Breast epithelium (tissue), 4 donors: ENCODE data around the gene NEGR1. TPM values are rescaled to one million over a fixed set of nuclear protein-coding genes. Genes with fewer than 3 reads are reported as not detected.

ENCODE experiments used
- DNase-seq, 2 donors: peaks; one replicate each; pipeline ENCODE4 v3.0.0-alpha.2; 2019; ENCODE audit warnings: low spot score in 2 of 2
- H3K27ac ChIP-seq, 2 donors: fragments of 200-600 bp; sonication (generic) in 1 of 2; one replicate each; pipeline ENCODE4 v1.5.1; 2016 to 2019; ENCODE audit warnings: mild to moderate bottlenecking in 1 of 2
- H3K27me3 ChIP-seq, 2 donors: fragments of 200-600 bp; sonication (generic) in 1 of 2; one replicate each; pipeline versions ENCODE4 v1.5.1 to v1.6.0; 2017 to 2019; ENCODE audit warnings: control low read depth in 1 of 2, mild to moderate bottlenecking in 1 of 2
- H3K36me3 ChIP-seq: fragments of 200-600 bp; one replicate; pipeline ENCODE4 v1.5.1; 2019
- H3K4me1 ChIP-seq, 2 donors: fragments of 200-600 bp; sonication (generic); one replicate each; pipeline ENCODE4 v1.5.1; 2016 to 2019; ENCODE audit warnings: control low read depth in 1 of 2
- H3K4me3 ChIP-seq, 3 donors: fragments of 200-600 bp; sonication (generic); 1 replicate in 2 of 3; 2 replicates in 1 of 3; pipeline ENCODE4 v1.5.1; 2016 to 2019; ENCODE audit warnings: mild to moderate bottlenecking in 3 of 3, moderate library complexity in 2 of 3
- H3K9me3 ChIP-seq, 2 donors: fragments of 200-600 bp; sonication (generic) in 1 of 2; one replicate each; pipeline ENCODE4 v1.5.1; 2016 to 2019; ENCODE audit warnings: control low read depth in 1 of 2
- CTCF ChIP-seq, 3 donors: fragments of 450-650 bp; IDR thresholded peaks; one replicate each; pipeline ENCODE4 v1.5.1; 2016 to 2017; ENCODE audit warnings: antibody characterized with exemption in 3 of 3, mild to moderate bottlenecking in 3 of 3, moderate library complexity in 3 of 3
- POLR2A ChIP-seq: fragments of 450-650 bp; IDR thresholded peaks from one replicate; pipeline ENCODE4 v1.6.1; 2016; ENCODE audit warnings: antibody characterized with exemption, mild to moderate bottlenecking, moderate library complexity
- POLR2AphosphoS5 ChIP-seq, 3 donors: sonication (generic); formaldehyde crosslinking; IDR thresholded peaks; one replicate each; pipeline ENCODE4 v1.6.1; 2017; ENCODE audit warnings: antibody characterized with exemption in 3 of 3
- intact Hi-C: fragments of 100-400 bp; cut with DNase I; formaldehyde crosslinking; loops from one replicate; pipeline ENCODE4 v1.15.1; 2023; ENCODE audit warnings: low total_unique reads
- total RNA-seq, 3 donors: library from RNA; depleted of rRNA; stranded (reverse); fragments of >200 nt; gene quantifications; one replicate each; pipeline ENCODE4 v1.1.0, GENCODE V29; 2016

Gene NEGR1
- total RNA-seq, 3 donors from 2014 or later, result 5.6 to 33.3 (median 7.9) TPM

- no peak overlapping the region for H3K4me3 ChIP-seq
- no peak for DNase-seq
- TF ChIP-seq CTCF (IDR thresholded peaks at IDR 0.05), result no peak
- no peak for TF ChIP-seq POLR2A
- TF ChIP-seq POLR2AphosphoS5 (IDR thresholded peaks at IDR 0.05), result no peak
- no peak overlapping the region for H3K27ac ChIP-seq
- no peaks in the 10 kb centered on the region for H3K36me3 ChIP-seq
- H3K9me3 ChIP-seq, result no peaks in the 10 kb centered on the region
- no peaks in the 10 kb centered on the region for H3K4me1 ChIP-seq
- intact Hi-C loops, result no loop called here
- H3K27me3 ChIP-seq, result no peaks in the 10 kb centered on the region
Measured at GRCh38 chr1:72177711-72178110, 104.6 kb downstream of the NEGR1 start.

- Histone ChIP-seq H3K4me1 (no peaks in the 10 kb centered on the region), H3K9me3 (no peaks in the 10 kb centered on the region), H3K36me3 (no peaks in the 10 kb centered on the region), H3K4me3 (no peak overlapping the region), H3K27me3 (no peaks in the 10 kb centered on the region), H3K27ac (no peak overlapping the region)
- no peak for DNase-seq
- intact Hi-C loops, result no loop called here
- TF ChIP-seq POLR2AphosphoS5 (IDR thresholded peaks at IDR 0.05) (no peak), CTCF (IDR thresholded peaks at IDR 0.05) (no peak), POLR2A (no peak)
Measured at GRCh38 chr1:72170246-72170645, 112.1 kb downstream of the NEGR1 start.

- no peak for TF ChIP-seq CTCF (IDR thresholded peaks at IDR 0.05)
- no peak for TF ChIP-seq POLR2AphosphoS5 (IDR thresholded peaks at IDR 0.05)
- no peak for TF ChIP-seq POLR2A
- Histone ChIP-seq H3K4me1 (no peaks in the 10 kb centered on the region), H3K27ac (no peak overlapping the region), H3K27me3 (no peaks in the 10 kb centered on the region), H3K36me3 (no peaks in the 10 kb centered on the region), H3K4me3 (no peak overlapping the region), H3K9me3 (no peaks in the 10 kb centered on the region)
- intact Hi-C loops, result no loop called here
- no peak for DNase-seq
Measured at GRCh38 chr1:72166426-72166825, 115.9 kb downstream of the NEGR1 start.

- intact Hi-C loops, result no loop called here
Measured at GRCh38 chr1:72150508-72150907, 131.8 kb downstream of the NEGR1 start.

GRCh38 chr1:72141875-72142274 is 140.5 kb downstream of the NEGR1 start:
- Histone ChIP-seq H3K27ac (no peak overlapping the region), H3K9me3 (peaks cover 6 to 11% of the 10 kb centered on the region in 2 donors), H3K36me3 (no peaks in the 10 kb centered on the region), H3K27me3 (no peaks in the 10 kb centered on the region), H3K4me1 (no peaks in the 10 kb centered on the region), H3K4me3 (no peak overlapping the region)
- no peak for DNase-seq
- TF ChIP-seq CTCF (IDR thresholded peaks at IDR 0.05) (no peak), POLR2A (no peak), POLR2AphosphoS5 (IDR thresholded peaks at IDR 0.05) (no peak)
- intact Hi-C loops, result no loop called here

More at GRCh38 chr1:72150508-72150907, 131.8 kb downstream of the NEGR1 start:
- Histone ChIP-seq H3K4me1 (no peaks in the 10 kb centered on the region), H3K36me3 (no peaks in the 10 kb centered on the region), H3K27ac (no peak overlapping the region), H3K9me3 (no peaks in the 10 kb centered on the region), H3K4me3 (no peak overlapping the region), H3K27me3 (no peaks in the 10 kb centered on the region)
- no peak for DNase-seq
- TF ChIP-seq POLR2A, result no peak
- no peak for TF ChIP-seq CTCF (IDR thresholded peaks at IDR 0.05)
- TF ChIP-seq POLR2AphosphoS5 (IDR thresholded peaks at IDR 0.05), result no peak
